ACC112 (cell line): ENCODE data around the gene ZNF367.
"Not testable (repeated sequence)": the region's sequence is repeated elsewhere in the genome, so short reads cannot be mapped to it uniquely, and the experiment has no call there.

Experiments
- H2AFZ ChIP-seq: fragments of 200-600 bp; sonication (generic); one replicate; pipeline ENCODE4 v1.6.0; 2017; ENCODE audit warnings: antibody characterized with exemption, low read length; ENCODE audit not compliant: unreplicated experiment
- H3K27ac ChIP-seq: fragments of 200-600 bp; sonication (generic); 2 replicates; pipeline ENCODE4 v1.5.1; 2014; ENCODE audit warnings: low read depth, mild to moderate bottlenecking, antibody characterized with exemption, low read length, moderate library complexity
- H3K27me3 ChIP-seq: fragments of 200-600 bp; sonication (generic); 2 replicates; pipeline ENCODE4 v1.6.1; 2014; ENCODE audit warnings: mild to moderate bottlenecking, antibody characterized with exemption, low read length, moderate library complexity, mixed read lengths; ENCODE audit not compliant: insufficient read depth
- H3K36me3 ChIP-seq: fragments of 200-600 bp; sonication (generic); 2 replicates; pipeline ENCODE4 v1.6.1; 2016; ENCODE audit warnings: mild to moderate bottlenecking, antibody characterized with exemption, low read length, moderate library complexity, mixed read lengths; ENCODE audit not compliant: insufficient read depth
- H3K4me1 ChIP-seq: fragments of 200-600 bp; sonication (generic); one replicate; pipeline ENCODE4 v1.6.1; 2016; ENCODE audit warnings: low read length, mixed read lengths; ENCODE audit not compliant: insufficient read depth, unreplicated experiment, control insufficient read depth
- H3K4me3 ChIP-seq: fragments of 200-600 bp; sonication (generic); 2 replicates; pipeline ENCODE4 v1.5.1; 2014; ENCODE audit warnings: mild to moderate bottlenecking, low read depth, low read length
- H3K79me2 ChIP-seq: fragments of 200-600 bp; sonication (generic); one replicate; pipeline ENCODE4 v1.6.0; 2016; ENCODE audit warnings: low read length; ENCODE audit not compliant: control insufficient read depth, unreplicated experiment, insufficient read depth

Gene ZNF367

DNA sequence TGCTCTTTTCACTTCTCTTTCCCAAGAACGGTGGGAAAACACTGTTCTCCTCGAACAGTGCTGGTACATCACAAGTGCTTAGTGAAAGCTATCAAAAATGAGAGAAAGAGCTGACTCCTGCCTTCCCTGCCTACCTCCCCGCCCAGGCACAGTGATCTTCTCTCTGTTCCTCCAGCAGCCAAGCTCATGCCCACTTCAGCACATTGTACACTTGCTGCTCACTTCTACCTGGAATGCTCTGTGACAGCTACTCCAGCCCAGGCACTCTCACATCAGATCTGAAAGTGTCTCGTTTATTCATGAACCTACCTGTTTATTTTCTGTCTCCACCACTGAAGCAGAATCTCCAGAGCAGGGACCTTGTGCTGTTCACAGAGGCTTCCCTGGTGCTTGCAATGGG lies 36.5 kb downstream of the ZNF367 start:
- Histone ChIP-seq H3K36me3 (peaks cover 2% of the 10 kb centered on the region), H3K27me3 (no peaks in the 10 kb centered on the region), H3K79me2 (peaks cover 23% of the 10 kb centered on the region), H3K4me1 (peaks cover 11% of the 10 kb centered on the region), H3K27ac (no peak overlapping the region), H3K4me3 (no peak overlapping the region), H2AFZ (no peak overlapping the region)

DNA sequence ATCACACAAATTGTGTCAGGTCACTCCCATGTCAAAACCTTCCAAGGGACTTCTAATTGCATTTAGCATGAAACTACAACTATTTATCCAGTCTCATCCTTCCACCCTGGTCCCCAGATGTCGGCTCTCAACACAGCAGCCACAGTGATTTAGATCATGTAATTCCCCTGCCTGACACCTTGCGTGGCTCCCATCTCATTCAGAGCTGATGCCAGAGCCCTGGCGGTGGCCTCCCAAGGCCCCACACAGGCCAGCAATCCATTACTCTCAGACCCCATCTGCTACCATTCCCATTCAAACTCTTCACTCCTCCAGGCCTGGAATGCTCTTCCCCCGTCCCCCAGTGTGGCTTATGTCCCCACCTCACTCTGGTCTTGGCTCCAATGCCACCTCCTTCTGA lies 37.0 kb downstream of the ZNF367 start:
- no peak overlapping the region for H3K27ac ChIP-seq
- no peak overlapping the region for H3K4me3 ChIP-seq
- peaks cover 11% of the 10 kb centered on the region for H3K4me1 ChIP-seq
- no peak overlapping the region for H2AFZ ChIP-seq
- no peaks in the 10 kb centered on the region; the same call in 1 of the 2 replicates for H3K36me3 ChIP-seq
- peaks cover 23% of the 10 kb centered on the region for H3K79me2 ChIP-seq
- H3K27me3 ChIP-seq, result no peaks in the 10 kb centered on the region

DNA sequence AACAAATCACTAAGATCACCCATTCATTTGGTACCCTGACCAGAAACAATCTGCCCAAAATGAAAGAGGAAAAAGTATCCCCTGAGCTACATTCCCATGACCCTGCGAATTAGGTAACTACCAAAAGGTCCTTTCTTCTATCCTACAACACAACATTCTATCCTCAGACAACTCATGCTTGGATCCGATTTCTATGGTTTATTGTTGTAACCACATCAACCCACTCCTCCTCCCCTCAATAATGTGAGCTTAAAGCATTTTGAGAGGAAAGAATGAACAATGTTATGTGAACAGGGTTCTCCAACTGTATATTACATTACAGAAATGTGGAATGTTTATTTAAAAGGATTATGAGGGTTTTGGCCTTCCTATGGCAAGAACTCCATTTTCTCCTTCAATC lies 38.7 kb downstream of the ZNF367 start:
- Histone ChIP-seq H3K27ac (no peak overlapping the region), H3K4me3 (no peak overlapping the region), H3K4me1 (peaks cover 11% of the 10 kb centered on the region), H3K79me2 (peaks cover 23% of the 10 kb centered on the region), H3K36me3 (no peaks in the 10 kb centered on the region), H2AFZ (no peak overlapping the region), H3K27me3 (no peaks in the 10 kb centered on the region)

DNA sequence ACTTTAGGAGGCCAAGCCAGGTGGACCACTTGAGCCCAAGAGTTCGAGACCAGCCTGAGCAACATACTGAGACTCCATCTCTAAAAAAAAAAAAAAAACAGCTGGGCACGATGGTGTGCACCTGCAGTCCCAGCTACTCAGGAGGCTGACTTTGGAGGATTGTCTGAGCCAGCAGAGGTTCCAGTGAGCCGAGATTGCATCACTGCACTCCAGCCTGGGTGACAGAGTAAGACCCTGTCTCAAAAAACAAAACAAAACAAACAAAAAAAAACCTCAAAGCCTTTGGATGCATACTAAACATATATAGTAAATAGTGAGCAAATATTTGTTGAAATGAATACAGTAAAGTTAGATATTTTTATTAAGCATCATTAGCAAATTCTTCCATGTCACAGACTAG lies 40.0 kb downstream of the ZNF367 start:
- H3K4me3 ChIP-seq, result no peak overlapping the region
- no peak overlapping the region for H2AFZ ChIP-seq
- H3K79me2 ChIP-seq, result peaks cover 23% of the 10 kb centered on the region
- H3K4me1 ChIP-seq, result peaks cover 11% of the 10 kb centered on the region
- no peaks in the 10 kb centered on the region for H3K27me3 ChIP-seq
- no peaks in the 10 kb centered on the region for H3K36me3 ChIP-seq
- no peak overlapping the region for H3K27ac ChIP-seq

DNA sequence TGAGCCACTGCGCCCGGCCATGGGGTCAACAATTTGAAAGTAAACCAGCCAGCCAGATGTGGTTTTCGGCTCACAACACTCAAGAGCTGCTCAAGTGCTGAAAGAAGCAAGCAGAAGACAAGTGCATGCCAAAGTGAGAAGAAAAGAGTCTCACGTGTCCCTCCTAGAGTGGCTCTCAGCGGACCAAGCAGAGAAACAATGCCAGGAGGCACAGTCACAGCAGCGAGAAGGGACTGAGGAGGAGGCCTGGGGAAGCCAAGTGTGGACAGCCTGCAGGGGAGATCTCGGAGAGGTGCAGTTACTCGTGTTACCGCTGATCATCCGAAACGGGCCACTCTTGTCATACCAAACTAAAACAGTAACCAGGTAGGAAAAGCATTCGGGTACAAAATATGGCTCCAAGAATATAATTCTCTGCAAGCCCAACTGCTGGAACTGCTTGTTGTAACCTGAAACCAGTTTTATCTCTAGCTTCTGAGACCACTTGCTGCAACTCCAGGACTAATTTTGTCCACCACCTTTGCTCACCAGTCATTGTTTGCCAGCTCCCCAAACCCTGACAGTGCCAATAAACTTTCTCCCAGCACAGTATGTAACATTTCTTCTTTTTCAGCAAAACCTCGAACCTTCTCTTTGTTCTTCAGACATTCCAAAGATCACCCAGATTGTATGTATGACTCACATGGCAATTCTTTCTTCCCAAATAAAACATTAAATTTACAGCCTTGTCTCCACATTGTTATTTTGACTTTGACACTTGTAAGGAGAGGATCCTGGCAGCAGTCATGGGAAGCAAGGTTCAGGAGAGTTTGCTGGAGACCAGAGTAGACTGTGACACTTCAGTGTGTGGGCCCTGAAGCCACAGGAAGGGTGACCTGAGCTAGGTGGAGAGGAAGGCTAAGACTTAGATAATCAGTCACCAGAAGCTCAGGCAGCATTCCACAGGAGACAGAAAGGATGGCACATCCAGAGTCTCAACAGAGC lies 41.0 kb downstream of the ZNF367 start:
- no peaks in the 10 kb centered on the region for H3K36me3 ChIP-seq
- peaks cover 17% of the 10 kb centered on the region for H3K79me2 ChIP-seq
- H2AFZ ChIP-seq, result no peak overlapping the region
- no peak overlapping the region for H3K4me3 ChIP-seq
- H3K27me3 ChIP-seq, result no peaks in the 10 kb centered on the region
- H3K27ac ChIP-seq, result peak overlapping the region; percentile 41
- peaks cover 11% of the 10 kb centered on the region for H3K4me1 ChIP-seq

DNA sequence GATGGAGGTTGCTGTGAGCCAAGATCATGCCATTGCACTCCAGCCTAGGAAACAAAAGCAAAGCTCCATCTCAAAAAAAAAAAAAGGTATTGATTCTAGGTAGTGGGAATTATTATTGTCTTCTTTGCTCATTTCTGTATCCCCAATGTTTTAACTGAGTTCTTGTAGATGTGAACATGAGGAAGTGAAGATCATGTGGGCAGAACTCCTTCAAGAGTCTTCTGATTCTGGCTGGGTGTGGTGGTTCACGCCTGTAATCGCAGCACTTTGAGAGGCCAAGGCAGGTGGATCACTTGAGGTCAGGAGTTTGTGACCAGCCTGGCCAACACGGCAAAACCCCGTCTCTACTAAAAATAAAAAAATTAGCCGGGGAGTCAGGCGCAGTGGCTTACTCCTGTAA lies 42.7 kb downstream of the ZNF367 start:
- H3K27ac ChIP-seq, H3K27me3 ChIP-seq, H3K79me2 ChIP-seq, H3K36me3 ChIP-seq, H3K4me3 ChIP-seq, H2AFZ ChIP-seq: not testable (repeated sequence)
- H3K4me1 ChIP-seq, result peaks cover 11% of the 10 kb centered on the region

DNA sequence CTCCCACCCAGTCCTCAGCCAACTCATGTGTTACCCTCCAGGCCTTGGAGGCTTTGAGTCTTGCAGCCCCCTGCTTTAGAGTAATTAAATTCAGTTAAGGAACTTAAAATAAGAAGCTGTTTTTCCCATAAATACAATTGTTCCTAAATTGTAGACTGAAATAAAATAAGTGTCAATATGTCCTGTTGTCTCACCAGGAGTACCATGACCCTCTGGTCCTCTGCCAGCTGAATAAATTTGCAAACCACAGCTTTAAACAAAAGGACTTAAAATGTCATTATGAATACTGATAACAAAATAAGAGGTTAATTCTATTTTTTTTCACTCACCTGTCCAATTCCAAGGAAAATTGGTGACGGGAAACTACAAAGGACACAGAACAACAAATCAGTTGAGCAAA lies 50.2 kb downstream of the ZNF367 start:
- Histone ChIP-seq H3K79me2 (peaks cover 10% of the 10 kb centered on the region), H3K4me1 (no peaks in the 10 kb centered on the region), H3K4me3 (no peak overlapping the region), H2AFZ (no peak overlapping the region), H3K36me3 (peaks cover 6% of the 10 kb centered on the region; the same call in 1 of the 2 replicates), H3K27ac (no peak overlapping the region), H3K27me3 (no peaks in the 10 kb centered on the region)

DNA sequence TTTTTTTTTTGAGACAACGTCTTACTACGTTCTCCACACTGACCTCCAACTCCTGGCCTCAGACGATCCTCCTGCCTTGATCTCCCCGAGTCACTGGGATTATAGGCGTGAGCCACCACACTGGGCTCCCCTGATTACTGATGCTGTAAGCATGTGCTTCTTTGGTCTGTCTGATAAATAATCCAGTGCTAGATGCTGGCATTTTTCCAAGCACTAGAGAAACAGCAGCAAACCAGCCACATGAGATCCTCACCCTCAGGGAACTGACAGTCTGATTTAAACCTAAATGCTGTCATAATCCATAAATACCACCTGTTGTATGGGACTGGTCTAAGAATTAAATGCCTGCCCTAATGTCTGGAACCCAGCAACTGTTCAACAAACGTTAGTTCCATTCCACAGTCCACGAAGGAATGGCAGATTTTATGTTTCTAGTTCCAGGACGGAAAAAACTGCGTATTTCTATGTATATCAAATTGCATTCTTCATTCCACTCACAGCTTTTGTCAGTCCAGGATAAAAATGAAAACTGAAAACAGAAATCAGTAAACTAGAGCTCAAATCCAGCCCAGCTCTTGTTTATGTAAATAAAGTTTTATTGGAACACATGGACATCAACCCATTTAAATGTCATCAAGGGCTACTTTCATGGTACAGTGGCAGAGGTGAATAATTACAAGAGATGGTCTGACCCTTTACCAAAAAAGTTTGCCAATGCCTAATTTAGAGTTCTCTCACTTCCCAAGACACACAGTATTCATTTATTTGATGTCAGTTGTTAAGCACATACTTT lies 54.8 kb downstream of the ZNF367 start:
- H3K27me3 ChIP-seq, result no peaks in the 10 kb centered on the region
- H3K79me2 ChIP-seq, result no peaks in the 10 kb centered on the region
- no peak overlapping the region for H3K27ac ChIP-seq
- H3K4me3 ChIP-seq, result no peak overlapping the region
- H3K36me3 ChIP-seq, result peaks cover 9% of the 10 kb centered on the region; the same call in 1 of the 2 replicates
- H3K4me1 ChIP-seq, result no peaks in the 10 kb centered on the region
- no peak overlapping the region for H2AFZ ChIP-seq

DNA sequence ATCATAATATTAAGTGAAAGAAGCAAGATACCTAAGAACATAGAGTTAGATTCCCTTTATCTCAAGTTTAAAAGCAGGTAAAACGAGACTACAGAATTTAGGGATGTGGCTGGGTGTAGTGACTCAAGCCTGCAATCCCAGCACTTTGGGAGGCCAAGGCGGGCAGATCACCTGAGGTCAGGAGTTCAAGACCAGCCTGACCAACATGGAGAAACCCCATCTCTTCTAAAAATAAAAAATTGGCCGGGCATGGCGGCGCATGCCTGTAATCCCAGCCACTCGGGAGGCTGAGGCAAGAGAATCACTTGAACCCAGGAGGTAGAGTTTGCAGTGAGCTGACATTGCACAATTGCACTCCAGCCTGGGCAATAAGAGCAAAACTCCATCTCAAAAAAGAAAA lies 56.1 kb downstream of the ZNF367 start:
- H3K4me3 ChIP-seq, H3K79me2 ChIP-seq, H3K4me1 ChIP-seq, H3K27ac ChIP-seq, H2AFZ ChIP-seq, H3K36me3 ChIP-seq, H3K27me3 ChIP-seq: not testable (repeated sequence)

DNA sequence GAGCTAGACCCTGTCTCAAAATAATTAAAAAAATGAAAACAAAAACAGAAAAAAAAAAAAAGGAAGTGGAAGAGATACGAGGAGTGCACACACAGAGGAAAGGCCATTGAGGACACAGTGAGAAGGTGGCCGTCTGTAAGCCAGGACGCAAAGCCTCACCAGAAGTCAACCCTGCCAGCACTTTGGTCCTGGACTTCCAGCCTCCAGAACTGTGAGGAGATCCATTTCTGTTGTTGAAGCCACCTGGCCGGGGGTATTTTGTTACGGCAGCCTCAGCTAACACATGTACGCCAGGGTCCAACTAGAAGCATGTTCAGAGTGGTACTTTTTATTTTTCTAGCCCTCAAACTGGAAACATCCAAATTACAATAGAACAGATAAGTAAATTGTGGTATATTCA lies 56.5 kb downstream of the ZNF367 start:
- no peak overlapping the region for H3K27ac ChIP-seq
- no peak overlapping the region for H2AFZ ChIP-seq
- no peaks in the 10 kb centered on the region for H3K27me3 ChIP-seq
- H3K36me3 ChIP-seq, result peaks cover 9% of the 10 kb centered on the region; the same call in 1 of the 2 replicates
- H3K4me1 ChIP-seq, result no peaks in the 10 kb centered on the region
- no peaks in the 10 kb centered on the region for H3K79me2 ChIP-seq
- H3K4me3 ChIP-seq, result no peak overlapping the region
